OCI-LY7 (cell line): ENCODE data around the gene HMGCLL1. TPM values are rescaled to one million over a fixed set of nuclear protein-coding genes. Genes with fewer than 3 reads are reported as not detected.

Source experiments
- BruUV-seq: library from RNA; stranded (reverse); fragments of 400-500 nt; replicated peaks from 2 replicates; lab custom pipeline; 2021; lab: Mats Ljungman, UMichigan
- CTCF ChIA-PET: fragments of 300-600 bp; sonication (Branson Sonifier 250); formaldehyde crosslinking; loops from one replicate; lab custom pipeline; 2022; ENCODE audit warnings: antibody characterized with exemption; ENCODE audit not compliant: unreplicated experiment; lab: Charles Lee
- POLR2A ChIA-PET: fragments of 300-600 bp; sonication (Branson Sonifier 250); formaldehyde crosslinking; loops from one replicate; lab custom pipeline; 2022; ENCODE audit warnings: antibody characterized with exemption; lab: Charles Lee
- DNase-seq: peaks from one replicate; pipeline ENCODE4 v3.0.0-alpha.2; 2015; ENCODE audit warnings: low spot score
- H2AFZ ChIP-seq: fragments of 200-600 bp; sonication (generic), shearing (Covaris generic); 2 replicates; pipeline ENCODE4 v1.6.1; 2014; ENCODE audit warnings: mild to moderate bottlenecking, antibody characterized with exemption, low read length, moderate library complexity
- H3K27ac ChIP-seq: fragments of 200-600 bp; sonication (generic); 2 replicates; pipeline ENCODE4 v1.5.1; 2014; ENCODE audit warnings: mixed run types, low read depth, mild to moderate bottlenecking, moderate library complexity, low read length, inconsistent platforms; ENCODE audit not compliant: poor library complexity, severe bottlenecking
- H3K36me3 ChIP-seq: fragments of 200-600 bp; sonication (generic); 2 replicates; pipeline ENCODE4 v1.6.1; 2014; ENCODE audit warnings: mild to moderate bottlenecking, antibody characterized with exemption, low read length, moderate library complexity, mixed read lengths; ENCODE audit not compliant: insufficient read depth
- H3K4me1 ChIP-seq: fragments of 200-600 bp; sonication (generic); 2 replicates; pipeline ENCODE4 v1.5.1; 2014; ENCODE audit warnings: mild to moderate bottlenecking, low read length; ENCODE audit not compliant: insufficient read depth, poor library complexity, severe bottlenecking
- H3K4me2 ChIP-seq: fragments of 200-600 bp; sonication (generic); 2 replicates; pipeline ENCODE4 v1.6.1; 2014; ENCODE audit warnings: mild to moderate bottlenecking, low read length
- H3K4me3 ChIP-seq: fragments of 200-600 bp; sonication (generic); 2 replicates; pipeline ENCODE4 v1.5.1; 2014; ENCODE audit warnings: mild to moderate bottlenecking, low read depth, low read length; ENCODE audit not compliant: poor library complexity, severe bottlenecking
- H3K79me2 ChIP-seq: fragments of 200-600 bp; sonication (generic); 2 replicates; pipeline ENCODE4 v1.6.1; 2016; ENCODE audit warnings: low read depth, mild to moderate bottlenecking, low read length, moderate library complexity, mixed read lengths; ENCODE audit not compliant: insufficient read depth
- H3K9me2 ChIP-seq: fragments of 200-600 bp; sonication (generic); 2 replicates; pipeline ENCODE4 v1.6.1; 2016; ENCODE audit warnings: mild to moderate bottlenecking, low read length, mixed read lengths; ENCODE audit not compliant: insufficient read depth
- H3K9me3 ChIP-seq: fragments of 200-600 bp; sonication (generic); 2 replicates; pipeline ENCODE4 v1.6.1; 2014; ENCODE audit warnings: mild to moderate bottlenecking, mixed run types, low read length, mixed read lengths
- H4K20me1 ChIP-seq: fragments of 200-600 bp; sonication (generic); 2 replicates; pipeline ENCODE4 v1.6.1; 2014; ENCODE audit warnings: mild to moderate bottlenecking, antibody characterized with exemption, low read length, moderate library complexity, mixed read lengths; ENCODE audit not compliant: insufficient read depth
- EZH2phosphoT487 ChIP-seq: fragments of 200-600 bp; sonication (generic); IDR thresholded peaks from 2 replicates; pipeline ENCODE4 v1.6.1; 2018; ENCODE audit warnings: low read depth, borderline replicate concordance, mild to moderate bottlenecking, mixed run types, antibody characterized with exemption, low read length, moderate library complexity, mixed read lengths
- intact Hi-C: fragments of 100-400 bp; cut with micrococcal nuclease; formaldehyde crosslinking; loops from one replicate; pipeline ENCODE4 v1.10.0; 2022; ENCODE audit not compliant: unreplicated experiment
- total RNA-seq, 2 experiments: library from RNA; depleted of rRNA in 1 of 2; stranded (reverse); fragments of >200 nt in 1 of 2; shearing (Covaris generic) in 1 of 2; gene quantifications; 2 replicates each; pipeline ENCODE4 v1.2.3, GENCODE V29; 2014 to 2022
- TF ChIP-seq, protein P1 (sequence below): fragments of 200-600 bp; sonication (generic); conservative IDR thresholded peaks from 2 replicates; pipeline ENCODE4 v1.5.1; 2014; ENCODE audit warnings: mild to moderate bottlenecking, antibody characterized with exemption, low read length, moderate library complexity, mixed read lengths

Gene HMGCLL1
- total RNA-seq, 2 experiments from 2014 or later: not detected

DNA sequence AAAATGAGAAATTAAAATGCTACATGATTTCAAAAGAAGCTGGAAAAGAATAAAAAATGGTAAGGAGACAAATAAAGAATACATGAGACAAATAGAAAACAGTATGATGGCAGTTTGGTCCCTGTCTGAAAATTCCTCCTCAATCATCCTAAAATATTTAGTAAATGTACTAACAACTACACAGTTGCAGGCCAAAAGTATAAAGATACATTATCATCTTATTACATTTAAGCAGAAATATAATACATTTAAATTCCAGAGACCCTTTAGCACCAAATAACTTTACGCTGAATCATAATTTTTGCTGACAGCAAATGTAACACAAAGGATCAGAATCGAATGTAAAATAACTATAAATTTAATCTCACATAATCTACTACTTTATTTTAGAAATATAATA lies 4.4 kb downstream of the HMGCLL1 start:
- Histone ChIP-seq H3K4me1 (no peaks in the 10 kb centered on the region), H4K20me1 (no peaks in the 10 kb centered on the region), H3K27ac (no peak overlapping the region), H3K4me3 (no peak overlapping the region), H3K9me3 (peaks cover 7% of the 10 kb centered on the region; the same call in 1 of the 2 replicates), H3K9me2 (no peaks in the 10 kb centered on the region), H3K36me3 (no peaks in the 10 kb centered on the region), H2AFZ (no peak overlapping the region), H3K4me2 (no peak overlapping the region), H3K79me2 (no peaks in the 10 kb centered on the region)
- POLR2A ChIA-PET: no interaction called here
- CTCF ChIA-PET: no interaction called here
- no peak for DNase-seq
- intact Hi-C loops: no loop called here
- BruUV-seq: no TSS peak
- TF ChIP-seq, protein P1, sequence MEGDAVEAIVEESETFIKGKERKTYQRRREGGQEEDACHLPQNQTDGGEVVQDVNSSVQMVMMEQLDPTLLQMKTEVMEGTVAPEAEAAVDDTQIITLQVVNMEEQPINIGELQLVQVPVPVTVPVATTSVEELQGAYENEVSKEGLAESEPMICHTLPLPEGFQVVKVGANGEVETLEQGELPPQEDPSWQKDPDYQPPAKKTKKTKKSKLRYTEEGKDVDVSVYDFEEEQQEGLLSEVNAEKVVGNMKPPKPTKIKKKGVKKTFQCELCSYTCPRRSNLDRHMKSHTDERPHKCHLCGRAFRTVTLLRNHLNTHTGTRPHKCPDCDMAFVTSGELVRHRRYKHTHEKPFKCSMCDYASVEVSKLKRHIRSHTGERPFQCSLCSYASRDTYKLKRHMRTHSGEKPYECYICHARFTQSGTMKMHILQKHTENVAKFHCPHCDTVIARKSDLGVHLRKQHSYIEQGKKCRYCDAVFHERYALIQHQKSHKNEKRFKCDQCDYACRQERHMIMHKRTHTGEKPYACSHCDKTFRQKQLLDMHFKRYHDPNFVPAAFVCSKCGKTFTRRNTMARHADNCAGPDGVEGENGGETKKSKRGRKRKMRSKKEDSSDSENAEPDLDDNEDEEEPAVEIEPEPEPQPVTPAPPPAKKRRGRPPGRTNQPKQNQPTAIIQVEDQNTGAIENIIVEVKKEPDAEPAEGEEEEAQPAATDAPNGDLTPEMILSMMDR: no peak
- no peak for TF ChIP-seq EZH2phosphoT487

DNA sequence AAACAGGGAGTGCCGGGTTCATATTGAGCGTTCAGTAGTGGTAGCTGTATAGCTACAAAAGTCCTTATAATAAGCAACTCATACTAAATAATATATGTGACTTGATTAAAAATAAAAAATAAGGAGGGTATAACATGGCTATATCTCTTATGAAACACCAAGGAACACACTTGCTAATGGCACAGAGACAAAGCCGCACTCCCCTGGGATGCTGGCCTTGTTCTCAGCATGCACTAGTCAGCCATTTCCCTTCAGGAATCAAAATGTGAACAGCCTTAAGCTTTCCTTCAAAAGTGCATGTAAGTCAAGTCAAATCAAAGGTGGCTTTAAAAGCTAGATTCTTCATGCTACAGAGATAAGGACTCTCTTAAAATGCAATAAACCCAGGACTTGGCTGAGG lies 9.4 kb downstream of the HMGCLL1 start:
- intact Hi-C loops: no loop called here
- Histone ChIP-seq H3K4me1 (no peaks in the 10 kb centered on the region), H2AFZ (no peak overlapping the region), H3K9me3 (peaks cover 7% of the 10 kb centered on the region; the same call in 1 of the 2 replicates), H3K4me3 (no peak overlapping the region), H3K4me2 (no peak overlapping the region), H3K9me2 (no peaks in the 10 kb centered on the region), H4K20me1 (no peaks in the 10 kb centered on the region), H3K27ac (no peak overlapping the region), H3K36me3 (no peaks in the 10 kb centered on the region), H3K79me2 (no peaks in the 10 kb centered on the region)
- no peak for DNase-seq
- POLR2A ChIA-PET: interaction anchor here (0.5 to 0.9 kb wide), 4 partner anchors 11 to 485 kb away, joined by 3 to 4 read pairs (median 4); no protein-coding TSS in a partner anchor
- TF ChIP-seq EZH2phosphoT487: no peak
- CTCF ChIA-PET: no interaction called here
- BruUV-seq: no TSS peak

DNA sequence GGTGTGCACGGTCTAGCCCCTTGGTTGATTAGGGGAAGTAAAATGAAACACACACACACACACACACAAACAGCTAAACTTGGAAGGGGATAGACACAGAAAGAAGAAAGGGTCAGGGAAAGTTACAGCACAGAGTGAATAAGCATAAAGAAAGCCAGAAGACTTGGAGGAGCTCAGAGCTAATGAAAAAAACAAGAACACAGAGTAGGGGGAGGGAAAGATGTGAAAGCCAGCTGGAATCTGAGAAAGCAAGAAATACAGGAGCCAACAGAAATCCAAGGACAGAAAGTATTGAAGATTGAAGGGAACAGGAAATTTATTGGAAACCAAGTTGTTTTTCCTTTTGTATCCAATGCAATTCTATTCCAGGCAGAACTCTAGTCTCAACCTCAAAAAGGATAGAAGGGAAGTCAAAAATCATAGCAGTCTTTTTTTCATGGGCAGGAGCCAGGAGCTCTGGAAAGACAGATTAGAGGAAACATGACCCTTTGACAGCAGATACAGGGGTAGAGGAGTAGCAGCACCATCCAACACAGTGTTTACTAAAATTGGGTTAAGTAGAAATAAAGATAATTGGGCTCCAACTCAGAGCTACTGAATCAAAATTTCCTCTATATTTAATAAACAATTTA lies 10.1 kb downstream of the HMGCLL1 start:
- POLR2A ChIA-PET: interaction anchor here (0.9 kb wide), 2 partner anchors 11 to 31 kb away, joined by 4 read pairs; no protein-coding TSS in a partner anchor
- H2AFZ ChIP-seq: no peak overlapping the region
- no peaks in the 10 kb centered on the region for H3K9me2 ChIP-seq
- CTCF ChIA-PET: no interaction called here
- H3K4me2 ChIP-seq: no peak overlapping the region
- no peak for DNase-seq
- H3K27ac ChIP-seq: no peak overlapping the region
- no peaks in the 10 kb centered on the region for H4K20me1 ChIP-seq
- BruUV-seq: no TSS peak
- H3K4me1 ChIP-seq: no peaks in the 10 kb centered on the region
- no peaks in the 10 kb centered on the region for H3K79me2 ChIP-seq
- H3K36me3 ChIP-seq: no peaks in the 10 kb centered on the region
- no peak overlapping the region for H3K4me3 ChIP-seq
- TF ChIP-seq, protein P1: no peak
- no peak for TF ChIP-seq EZH2phosphoT487
- intact Hi-C loops: no loop called here
- peaks cover 7% of the 10 kb centered on the region; the same call in 1 of the 2 replicates for H3K9me3 ChIP-seq
